Stimulated activated naive B cell treated with anti-CD40 and anti-IgM and Interleukin-4, amounts not matched to agents 10 μg/mL and 1 μg/mL and 100 μg/mL, for 72 hours (primary cell): ENCODE data around the gene ZFAND3.

Experiments
- ATAC-seq, 2 donors: fragments of 150-1000 bp; cut with Tn5 transposase; replicated peaks; 2 replicates each; pipeline ENCODE4 v1.10.0; 2021; ENCODE audit warnings: moderate library complexity in 1 of 2
- DNase-seq: peaks from one replicate; pipeline ENCODE4 v3.0.0; 2021
- H3K27ac Mint-ChIP-seq: one replicate; pipeline ENCODE4 v1.8.0; 2022; ENCODE audit warnings: mild to moderate bottlenecking, mixed read lengths
- H3K27me3 Mint-ChIP-seq, 2 donors: one replicate each; pipeline ENCODE4 v1.8.0; 2022; ENCODE audit warnings: mixed read lengths in 2 of 2
- H3K36me3 Mint-ChIP-seq, 2 donors: one replicate each; pipeline ENCODE4 v1.8.0; 2022; ENCODE audit warnings: mixed read lengths in 2 of 2, mild to moderate bottlenecking in 1 of 2
- H3K4me1 Mint-ChIP-seq, 2 donors: one replicate each; pipeline ENCODE4 v1.8.0; 2022; ENCODE audit warnings: mixed read lengths in 2 of 2, mild to moderate bottlenecking in 1 of 2
- H3K4me3 Mint-ChIP-seq, 2 donors: one replicate each; pipeline ENCODE4 v1.8.0; 2022; ENCODE audit warnings: mild to moderate bottlenecking in 2 of 2, mixed read lengths in 2 of 2, moderate library complexity in 1 of 2
- H3K9me3 Mint-ChIP-seq, 2 donors: one replicate each; pipeline ENCODE4 v1.8.0; 2022; ENCODE audit warnings: mixed read lengths in 2 of 2, mild to moderate bottlenecking in 1 of 2

The ZFAND3 gene

DNA sequence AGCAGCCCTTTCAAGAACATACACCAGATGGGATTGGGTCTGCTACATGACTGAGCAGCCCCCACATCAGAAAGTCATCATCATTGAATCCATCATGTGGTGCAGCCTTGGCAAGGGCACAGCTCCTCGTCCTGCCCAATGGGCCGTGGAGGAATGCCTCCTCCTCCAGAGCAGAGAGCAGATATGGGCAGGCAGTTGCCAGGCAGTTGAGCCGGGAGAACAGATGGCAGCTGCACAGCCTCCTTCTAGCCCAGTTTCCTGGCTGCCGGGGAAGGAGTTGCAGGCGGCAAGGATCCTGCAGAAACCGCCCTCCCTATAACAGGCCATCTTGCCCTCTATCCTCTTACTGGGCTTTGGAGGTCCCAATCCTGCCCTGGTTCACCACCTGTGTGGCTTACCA lies 11.9 kb upstream of the ZFAND3 start:
- no peak for ATAC-seq
- Mint-ChIP-seq H3K27me3 (peaks cover 0 to 3% of the 10 kb centered on the region in 2 donors), H3K36me3 (no peaks in the 10 kb centered on the region), H3K9me3 (no peaks in the 10 kb centered on the region), H3K4me1 (no peaks in the 10 kb centered on the region), H3K27ac (no peak overlapping the region), H3K4me3 (no peak overlapping the region)
- DNase-seq: no peak

GRCh38 chr6:37809197-37809543 lies 10.4 kb upstream of the ZFAND3 start:
- no peaks in the 10 kb centered on the region for H3K4me1 Mint-ChIP-seq
- no peaks in the 10 kb centered on the region for H3K9me3 Mint-ChIP-seq
- DNase-seq (no peak), ATAC-seq (no peak)
- H3K4me3 Mint-ChIP-seq: no peak overlapping the region
- no peaks in the 10 kb centered on the region for H3K36me3 Mint-ChIP-seq
- no peak overlapping the region for H3K27ac Mint-ChIP-seq
- peaks cover 0 to 3% of the 10 kb centered on the region in 2 donors for H3K27me3 Mint-ChIP-seq

DNA sequence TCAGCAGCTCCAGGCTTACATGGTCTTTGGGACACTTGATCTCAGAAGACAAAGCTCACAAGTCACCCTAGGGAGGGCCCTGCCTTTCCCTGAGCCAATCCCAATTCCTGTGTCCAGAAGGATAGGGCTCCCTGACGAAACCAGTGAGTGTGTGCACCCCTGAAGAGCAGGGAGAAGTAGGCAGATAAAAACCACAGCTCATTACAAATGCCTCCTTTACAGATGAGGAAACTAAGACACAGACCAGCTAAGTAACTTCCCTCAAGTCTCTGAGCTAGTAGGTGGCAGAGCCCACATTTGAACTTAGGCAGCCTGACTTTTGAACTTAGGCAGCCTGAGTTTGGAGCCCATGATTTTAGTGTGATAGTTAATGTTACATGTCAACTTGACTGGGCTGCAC lies 6.7 kb upstream of the ZFAND3 start:
- no peak for DNase-seq
- peaks cover 4 to 5% of the 10 kb centered on the region in 2 donors for H3K4me1 Mint-ChIP-seq
- no peak for ATAC-seq
- H3K9me3 Mint-ChIP-seq: no peaks in the 10 kb centered on the region
- no peak overlapping the region for H3K27ac Mint-ChIP-seq
- no peak overlapping the region for H3K4me3 Mint-ChIP-seq
- H3K36me3 Mint-ChIP-seq: no peaks in the 10 kb centered on the region
- no peaks in the 10 kb centered on the region for H3K27me3 Mint-ChIP-seq

DNA sequence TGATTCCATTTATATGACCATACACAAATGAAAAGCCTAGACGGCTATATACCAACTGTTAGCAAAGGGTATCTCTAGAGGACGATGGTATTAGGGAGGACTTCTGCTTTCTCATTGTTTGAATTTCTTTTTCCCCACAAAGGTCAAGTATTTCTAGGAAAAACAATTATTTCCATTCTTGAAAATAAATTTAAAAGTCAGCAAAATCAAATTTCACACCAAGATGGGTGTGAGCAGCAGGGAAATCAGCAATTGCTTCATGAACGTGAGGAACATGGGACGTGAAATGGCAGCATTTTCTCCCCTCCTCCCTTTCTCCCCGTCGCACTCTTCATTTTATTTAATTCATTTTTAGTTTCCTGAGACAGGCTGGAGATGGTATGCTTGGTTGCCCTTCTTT lies 5.2 kb upstream of the ZFAND3 start:
- no peak for DNase-seq
- Mint-ChIP-seq H3K27me3 (no peaks in the 10 kb centered on the region), H3K9me3 (no peaks in the 10 kb centered on the region), H3K4me3 (no peak overlapping the region), H3K27ac (no peak overlapping the region), H3K36me3 (peaks cover 0 to 2% of the 10 kb centered on the region in 2 donors), H3K4me1 (peaks cover 8 to 11% of the 10 kb centered on the region in 2 donors)
- no peak for ATAC-seq

DNA sequence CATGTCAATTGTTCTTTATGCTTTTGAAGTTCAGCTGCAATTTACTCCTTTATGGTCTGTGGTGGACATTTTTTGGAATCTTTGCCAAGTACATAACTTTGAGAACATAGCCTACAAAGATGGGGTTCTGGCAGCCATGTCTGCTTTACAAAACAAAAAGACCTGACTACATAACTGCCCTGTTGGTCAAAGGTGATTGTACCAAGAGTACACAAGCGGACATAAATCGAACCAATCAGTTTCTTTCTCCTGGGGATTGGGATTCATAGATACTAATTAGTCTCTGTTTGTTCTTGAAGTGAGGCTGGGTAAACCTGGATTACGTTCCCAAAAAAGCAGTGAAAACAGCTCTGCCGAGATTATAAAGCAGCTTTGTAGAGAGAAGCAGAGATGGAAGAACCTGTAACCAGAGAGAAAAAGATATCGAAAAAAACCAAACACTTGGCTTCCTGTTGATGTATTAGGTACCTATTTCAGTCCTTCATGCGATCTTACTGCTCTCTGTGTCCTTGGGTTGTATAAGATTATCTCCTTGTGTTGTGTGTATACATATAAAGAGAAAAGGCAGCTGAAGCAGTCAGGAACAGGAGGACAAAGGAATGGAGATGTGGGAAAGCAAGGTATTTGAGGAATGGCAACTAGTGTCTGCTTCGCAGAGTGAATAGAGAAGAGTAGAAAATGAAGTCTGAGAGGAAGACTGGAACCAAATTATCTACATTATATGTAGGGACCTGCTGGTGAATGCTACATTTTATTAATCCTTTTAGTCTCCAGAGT lies 2.7 kb upstream of the ZFAND3 start:
- Mint-ChIP-seq H3K4me3 (no peak overlapping the region), H3K27ac (no peak overlapping the region), H3K27me3 (no peaks in the 10 kb centered on the region), H3K4me1 (peaks cover 19 to 27% of the 10 kb centered on the region in 2 donors), H3K36me3 (peaks cover 4 to 5% of the 10 kb centered on the region in 2 donors), H3K9me3 (no peaks in the 10 kb centered on the region)
- ATAC-seq (no peak), DNase-seq (no peak)

GRCh38 chr6:37818536-37819176 lies 871 bp upstream of the ZFAND3 start:
- H3K4me3 Mint-ChIP-seq: peak overlapping the region; percentile 99 to 100

GRCh38 chr6:37819802-37820717 lies 533 bp downstream of the ZFAND3 start:
- peak; percentile 38 to 40 for ATAC-seq
- Mint-ChIP-seq H3K9me3 (no peaks in the 10 kb centered on the region), H3K36me3 (peaks cover 5 to 12% of the 10 kb centered on the region in 2 donors), H3K27me3 (no peaks in the 10 kb centered on the region), H3K4me3 (peak overlapping the region; percentile 99 to 100), H3K27ac (peak overlapping the region; percentile 99), H3K4me1 (peaks cover 30 to 50% of the 10 kb centered on the region in 2 donors)
- DNase-seq: peak; percentile 39

More at GRCh38 chr6:37818536-37819176, 871 bp upstream of the ZFAND3 start:
- peaks cover 5 to 12% of the 10 kb centered on the region in 2 donors for H3K36me3 Mint-ChIP-seq
- H3K9me3 Mint-ChIP-seq: no peaks in the 10 kb centered on the region
- DNase-seq (peak; percentile 88), ATAC-seq (peak; percentile 81 to 85)
- peak overlapping the region; percentile 99 for H3K27ac Mint-ChIP-seq
- H3K27me3 Mint-ChIP-seq: no peaks in the 10 kb centered on the region
- H3K4me1 Mint-ChIP-seq: peaks cover 29 to 43% of the 10 kb centered on the region in 2 donors

- H3K27ac Mint-ChIP-seq: peak overlapping the region; percentile 96
- ATAC-seq (no peak), DNase-seq (no peak)
- peaks cover 30 to 50% of the 10 kb centered on the region in 2 donors for H3K4me1 Mint-ChIP-seq
- no peaks in the 10 kb centered on the region for H3K9me3 Mint-ChIP-seq
- peaks cover 5 to 12% of the 10 kb centered on the region in 2 donors for H3K36me3 Mint-ChIP-seq
- no peaks in the 10 kb centered on the region for H3K27me3 Mint-ChIP-seq
- peak overlapping the region; percentile 95 to 100 for H3K4me3 Mint-ChIP-seq
Measured at GRCh38 chr6:37820718-37821079, 1.2 kb downstream of the ZFAND3 start.

GRCh38 chr6:37821446-37821845 lies 1.9 kb downstream of the ZFAND3 start:
- H3K36me3 Mint-ChIP-seq: peaks cover 5 to 16% of the 10 kb centered on the region in 2 donors
- H3K27ac Mint-ChIP-seq: no peak overlapping the region
- ATAC-seq (no peak), DNase-seq (no peak)
- H3K27me3 Mint-ChIP-seq: no peaks in the 10 kb centered on the region
- peaks cover 35 to 56% of the 10 kb centered on the region in 2 donors for H3K4me1 Mint-ChIP-seq
- H3K4me3 Mint-ChIP-seq: no peak overlapping the region
- H3K9me3 Mint-ChIP-seq: no peaks in the 10 kb centered on the region

DNA sequence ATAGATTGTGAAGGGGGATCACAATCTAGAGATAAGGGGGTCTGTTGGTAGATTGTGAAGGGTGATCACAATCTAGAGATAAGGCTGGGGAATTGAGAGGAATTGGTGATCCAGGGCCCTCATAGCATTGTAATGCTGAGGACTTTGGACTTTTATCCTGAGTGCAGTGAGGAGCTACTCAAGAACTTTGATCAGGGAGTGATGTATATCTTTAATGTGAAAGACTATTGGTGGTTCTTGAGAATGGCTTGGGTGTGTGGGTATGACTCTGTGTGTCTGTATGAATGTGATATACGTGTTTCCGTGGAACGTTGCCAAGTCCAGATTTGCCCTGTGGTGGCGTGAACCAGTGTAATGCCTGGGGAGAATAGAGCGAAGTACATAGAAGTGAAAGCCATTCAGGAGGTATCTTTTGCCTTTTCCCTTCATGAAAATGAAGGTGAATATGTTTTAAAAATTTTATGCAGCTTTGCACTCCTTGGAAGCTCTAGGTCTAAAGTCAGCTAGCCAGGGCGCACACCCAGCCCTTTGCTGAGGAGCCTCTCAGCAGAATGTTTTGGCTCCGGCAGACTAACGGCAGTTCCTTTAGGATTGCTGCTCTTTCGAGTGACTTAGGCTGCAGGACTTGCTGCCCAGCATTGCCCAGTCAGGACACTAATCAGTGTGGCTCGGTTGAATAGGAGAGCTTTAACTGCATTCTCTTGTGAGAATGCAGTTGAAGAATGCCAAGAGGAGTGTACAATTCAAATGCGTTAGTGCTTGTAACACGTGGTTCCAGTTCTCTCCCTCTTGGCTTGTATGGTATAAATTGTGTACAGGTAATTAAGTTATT lies 3.5 kb downstream of the ZFAND3 start:
- Mint-ChIP-seq H3K27ac (no peak overlapping the region), H3K27me3 (no peaks in the 10 kb centered on the region), H3K36me3 (peaks cover 5 to 16% of the 10 kb centered on the region in 2 donors), H3K9me3 (no peaks in the 10 kb centered on the region), H3K4me3 (no peak overlapping the region), H3K4me1 (peaks cover 41 to 63% of the 10 kb centered on the region in 2 donors)
- no peak for DNase-seq
- ATAC-seq: no peak

DNA sequence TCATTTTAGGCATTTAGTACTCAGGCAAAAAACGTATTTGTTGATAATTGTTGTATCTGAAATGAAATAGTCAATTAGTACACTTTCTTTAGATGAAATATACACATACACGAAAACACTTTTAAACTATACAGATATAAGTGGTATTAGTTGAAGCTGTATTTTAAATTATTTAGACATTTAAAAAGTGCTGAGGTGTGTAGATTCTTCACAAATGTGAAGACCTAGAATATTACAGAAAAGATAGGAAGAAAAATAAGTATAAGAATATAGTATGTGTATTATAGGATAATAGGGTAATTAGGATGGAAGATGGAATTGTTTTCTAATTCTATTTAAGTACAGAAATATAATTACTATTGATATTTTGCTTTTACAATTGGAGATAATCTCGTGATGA lies 4.6 kb downstream of the ZFAND3 start:
- Mint-ChIP-seq H3K4me1 (peaks cover 38 to 64% of the 10 kb centered on the region in 2 donors), H3K36me3 (peaks cover 3 to 16% of the 10 kb centered on the region in 2 donors), H3K4me3 (no peak overlapping the region), H3K9me3 (no peaks in the 10 kb centered on the region), H3K27ac (no peak overlapping the region), H3K27me3 (no peaks in the 10 kb centered on the region)
- no peak for ATAC-seq
- no peak for DNase-seq

GRCh38 chr6:37826188-37826587 lies 6.7 kb downstream of the ZFAND3 start:
- DNase-seq (no peak), ATAC-seq (no peak)
- H3K4me3 Mint-ChIP-seq: no peak overlapping the region
- no peaks in the 10 kb centered on the region for H3K27me3 Mint-ChIP-seq
- H3K36me3 Mint-ChIP-seq: peaks cover 0 to 12% of the 10 kb centered on the region in 2 donors
- H3K4me1 Mint-ChIP-seq: peaks cover 43 to 72% of the 10 kb centered on the region in 2 donors
- H3K27ac Mint-ChIP-seq: no peak overlapping the region
- H3K9me3 Mint-ChIP-seq: no peaks in the 10 kb centered on the region

GRCh38 chr6:37826993-37827392 lies 7.5 kb downstream of the ZFAND3 start:
- Mint-ChIP-seq H3K27ac (no peak overlapping the region), H3K27me3 (no peaks in the 10 kb centered on the region), H3K4me3 (no peak overlapping the region), H3K4me1 (peaks cover 45 to 72% of the 10 kb centered on the region in 2 donors), H3K36me3 (peaks cover 0 to 20% of the 10 kb centered on the region in 2 donors), H3K9me3 (no peaks in the 10 kb centered on the region)
- ATAC-seq (no peak), DNase-seq (no peak)
